Adrenal gland (tissue), 12 donors: ENCODE results near the gene KCNJ14. TPM values are rescaled to one million over a fixed set of nuclear protein-coding genes. Genes with fewer than 3 reads are reported as not detected.

Source experiments
- DNase-seq, 7 donors: peaks; one replicate each; pipeline ENCODE4 v3.0.0-alpha.2; 2019 to 2020
- H3K27ac ChIP-seq, 5 donors: fragments of 200-600 bp; sonication (generic) in 4 of 5; 1 replicate in 3 of 5; 2 replicates in 2 of 5; pipeline versions ENCODE4 v1.5.1 to v1.8.0; 2016 to 2020; ENCODE audit warnings: mild to moderate bottlenecking in 1 of 5
- H3K27me3 ChIP-seq: fragments of 200-600 bp; 2 replicates; pipeline ENCODE4 v1.8.0; 2021
- H3K36me3 ChIP-seq, 2 donors: fragments of 200-600 bp; replicated peaks in 1 of 2; 1 replicate in 1 of 2; 2 replicates in 1 of 2; pipeline versions ENCODE4 v1.5.1 to v1.8.0; 2018 to 2022
- H3K4me1 ChIP-seq, 2 donors: fragments of 200-600 bp; replicated peaks in 1 of 2; 1 replicate in 1 of 2; 2 replicates in 1 of 2; pipeline versions ENCODE4 v1.5.1 to v1.8.0; 2018 to 2021
- H3K4me3 ChIP-seq, 4 donors: fragments of 200-600 bp; sonication (generic) in 3 of 4; one replicate each; pipeline ENCODE4 v1.5.1; 2016 to 2018
- H3K9me3 ChIP-seq, 3 donors: fragments of 200-600 bp; sonication (generic) in 1 of 3; replicated peaks in 1 of 3; 1 replicate in 2 of 3; 2 replicates in 1 of 3; pipeline versions ENCODE4 v1.5.1 to v1.8.0; 2016 to 2021
- CTCF ChIP-seq, 6 experiments: fragments of 450-650 bp in 4 of 6; fragments of 200-600 bp in 2 of 6; sonication (generic) in 1 of 6; IDR thresholded peaks; 1 replicate in 5 of 6; 2 replicates in 1 of 6; pipeline versions ENCODE4 v1.5.1 to v1.8.0; 2016 to 2021; ENCODE audit warnings: antibody characterized with exemption in 6 of 6, mild to moderate bottlenecking in 2 of 6, moderate library complexity in 1 of 6
- POLR2A ChIP-seq, 2 donors: fragments of 450-650 bp; IDR thresholded peaks; one replicate each; pipeline ENCODE4 v1.6.1; 2017; ENCODE audit warnings: antibody characterized with exemption in 2 of 2, mild to moderate bottlenecking in 2 of 2, moderate library complexity in 1 of 2
- whole genome bisulfite sequencing, 4 donors: extraction: QIAGEN DNeasy Blood & Tissue Kit in 2 of 4; methylation state at CpG; one replicate each; pipeline versions ENCODE4 v1.1.5 to v1.1.7; 2013 to 2017; 5-methylcytosine and 5-hydroxymethylcytosine counted together
- intact Hi-C, 2 donors: fragments of 100-400 bp; cut with DNase I; formaldehyde crosslinking; loops; one replicate each; pipeline versions ENCODE4 v1.14.1 to v1.15.0; 2022 to 2023
- polyA plus RNA-seq, 3 donors: library from polyadenylated mRNA; stranded (reverse); fragments of 200-250 nt in 2 of 3; fragments of 350-450 nt in 1 of 3; fragmentation: Illumina TruSeq in 1 of 3; extraction: RNeasy Lipid Tissue Mini Kit (QIAGEN cat#74804) in 1 of 3; gene quantifications; one replicate each; pipeline ENCODE4 v1.2.3, GENCODE V29; 2013 to 2014
- total RNA-seq, 9 donors: library from RNA; depleted of rRNA in 4 of 9; stranded (reverse); fragments of >200 nt in 4 of 9; fragments of 120-200 nt in 1 of 9; fragmentation: NEBNext Ultra II Directional in 1 of 9; extraction: Animal tissue kit (Norgen Biotek cat#: 25700) in 1 of 9; gene quantifications; one replicate each; pipeline versions ENCODE4 v1.1.0 to v1.2.4, GENCODE V29; 2013 to 2023
- donor health status: healthy with polysubstance abuse.
- donor health status: Bipolar disorder and iron deficiency.
- donor health status: DM: yes; HTN: yes; CAD: no.
- donor health status: DM: no; HTN: no; CAD: no.
- donor health status: DM: no; HTN: no; CAD: no.
- donor health status: DM: yes; HTN: yes; CAD: no.

Gene KCNJ14
- total and polyA plus RNA-seq, 12 donors, result 0.09 to 0.83 (median 0.42) TPM

- no peak for DNase-seq
- intact Hi-C loops, result no loop called here
- WGBS, 4 donors, result 54 to 59% (median 57%) methylated on average over 25 to 30 of the region's 30 CpGs
- TF ChIP-seq POLR2A (IDR thresholded peaks at IDR 0.05), result no peak
- no peak for TF ChIP-seq CTCF (IDR thresholded peaks at IDR 0.05)
- Histone ChIP-seq H3K27ac (no peak overlapping the region), H3K4me3 (peak overlapping the region in 1 of 4 donors; percentile 23), H3K9me3 (no peaks in the 10 kb centered on the region), H3K27me3 (no peaks in the 10 kb centered on the region), H3K4me1 (peaks cover 0 to 3% of the 10 kb centered on the region in 2 donors), H3K36me3 (no peaks in the 10 kb centered on the region)
Observed at GRCh38 chr19:48415806-48416221, 39.6 kb upstream of the KCNJ14 start.

- no peak overlapping the region for H3K27ac ChIP-seq
- intact Hi-C loops, result no loop called here
- no peaks in the 10 kb centered on the region for H3K27me3 ChIP-seq
Observed at GRCh38 chr19:48417421-48417820, 38.0 kb upstream of the KCNJ14 start.

GRCh38 chr19:48418317-48419064, 36.9 kb upstream of the KCNJ14 start:
- no peaks in the 10 kb centered on the region for H3K27me3 ChIP-seq
- DNase-seq, result no peak
- no peak overlapping the region for H3K4me3 ChIP-seq
- intact Hi-C loops, result no loop called here
- H3K27ac ChIP-seq, result no peak overlapping the region
- H3K4me1 ChIP-seq, result peaks cover 0 to 3% of the 10 kb centered on the region in 2 donors
- TF ChIP-seq CTCF (IDR thresholded peaks at IDR 0.05), result no peak
- no peak for TF ChIP-seq POLR2A (IDR thresholded peaks at IDR 0.05)
- H3K36me3 ChIP-seq, result no peaks in the 10 kb centered on the region
- 84 to 95% (median 87%) methylated on average over 6 of the region's 6 CpGs for WGBS, 4 donors
- no peaks in the 10 kb centered on the region for H3K9me3 ChIP-seq

More at GRCh38 chr19:48417421-48417820, 38.0 kb upstream of the KCNJ14 start:
- Histone ChIP-seq H3K36me3 (no peaks in the 10 kb centered on the region), H3K9me3 (no peaks in the 10 kb centered on the region), H3K4me1 (peaks cover 0 to 3% of the 10 kb centered on the region in 2 donors), H3K4me3 (no peak overlapping the region)
- DNase-seq, result peak in 4 of 7 donors; percentile 54 to 68 (median 61)
- WGBS, 4 donors, result 36 to 46% (median 44%) methylated on average over 5 to 7 of the region's 7 CpGs
- TF ChIP-seq POLR2A (IDR thresholded peaks at IDR 0.05) (no peak), CTCF (IDR thresholded peaks at IDR 0.05) (no peak)

GRCh38 chr19:48419158-48419920, 36.0 kb upstream of the KCNJ14 start:
- TF ChIP-seq POLR2A (IDR thresholded peaks at IDR 0.05) (no peak), CTCF (IDR thresholded peaks at IDR 0.05) (no peak)
- Histone ChIP-seq H3K4me3 (no peak overlapping the region), H3K4me1 (peaks cover 0 to 3% of the 10 kb centered on the region in 2 donors), H3K27ac (no peak overlapping the region), H3K36me3 (no peaks in the 10 kb centered on the region), H3K27me3 (no peaks in the 10 kb centered on the region), H3K9me3 (no peaks in the 10 kb centered on the region)
- WGBS, 4 donors, result 65 to 74% (median 71%) methylated on average over 16 to 31 of the region's 31 CpGs
- peak in 5 of 7 donors; percentile 53 to 67 (median 60) for DNase-seq
- intact Hi-C loops, result no loop called here
